ENCODE results near the gene SLC9A8.

The SLC9A8 gene

GRCh38 chr20:49889935-49890333 lies 77.3 kb downstream of the SLC9A8 start:
- no peak for TF ChIP-seq CTCF (IDR thresholded peaks at IDR 0.05; ENCODE audit: insufficient read depth, low read length, missing control alignments)
- POLR2A ChIA-PET = no interaction called here
- CTCF ChIA-PET = interaction anchor here (1.0 to 8.9 kb wide), 16 partner anchors 9 to 350 kb away, joined by 3 to 158 read pairs (median 10); no protein-coding TSS in a partner anchor
- DNase-seq (ENCODE audit: low read depth, low spot score) = no peak
- no peak overlapping the region for H3K4me3 ChIP-seq (ENCODE audit: low read depth, low read length)

GRCh38 chr20:49890471-49891361 lies 78.1 kb downstream of the SLC9A8 start:
- POLR2A ChIA-PET = no interaction called here
- TF ChIP-seq CTCF (IDR thresholded peaks at IDR 0.05; ENCODE audit: insufficient read depth, low read length, missing control alignments) = no peak
- no peak for DNase-seq (ENCODE audit: low read depth, low spot score)
- H3K4me3 ChIP-seq (ENCODE audit: low read depth, low read length) = no peak overlapping the region
- CTCF ChIA-PET = interaction anchor here (0.9 to 8.9 kb wide), 14 partner anchors 10 to 351 kb away, joined by 4 to 158 read pairs (median 8); no protein-coding TSS in a partner anchor

GRCh38 chr20:49891476-49892110 lies 79.0 kb downstream of the SLC9A8 start:
- CTCF ChIA-PET = interaction anchor here (0.9 to 8.9 kb wide), 10 partner anchors 15 to 348 kb away, joined by 3 to 158 read pairs (median 4); no protein-coding TSS in a partner anchor
- no peak for DNase-seq (ENCODE audit: low read depth, low spot score)
- POLR2A ChIA-PET = no interaction called here
- H3K4me3 ChIP-seq (ENCODE audit: low read depth, low read length) = no peak overlapping the region
- no peak for TF ChIP-seq CTCF (IDR thresholded peaks at IDR 0.05; ENCODE audit: insufficient read depth, low read length, missing control alignments)

- ChIA-PET POLR2A (interaction anchor here (0.5 kb wide), 1 partner anchor 94 kb away, joined by 3 read pairs; no protein-coding TSS in a partner anchor), CTCF (interaction anchor here (0.9 to 8.9 kb wide), 8 partner anchors 15 to 285 kb away, joined by 3 to 158 read pairs (median 4); no protein-coding TSS in a partner anchor)
- DNase-seq (ENCODE audit: low read depth, low spot score) = no peak
- no peak for TF ChIP-seq CTCF (IDR thresholded peaks at IDR 0.05; ENCODE audit: insufficient read depth, low read length, missing control alignments)
- no peak overlapping the region for H3K4me3 ChIP-seq (ENCODE audit: low read depth, low read length)
Observed at GRCh38 chr20:49892260-49892659, 79.6 kb downstream of the SLC9A8 start.

GRCh38 chr20:49892817-49893216 lies 80.2 kb downstream of the SLC9A8 start:
- DNase-seq (ENCODE audit: low read depth, low spot score) = no peak
- TF ChIP-seq CTCF (IDR thresholded peaks at IDR 0.05; ENCODE audit: insufficient read depth, low read length, missing control alignments) = no peak
- ChIA-PET CTCF (interaction anchor here (0.6 to 8.9 kb wide), 10 partner anchors 8 to 350 kb away, joined by 3 to 158 read pairs (median 4); no protein-coding TSS in a partner anchor), POLR2A (interaction anchor here (0.5 kb wide), 1 partner anchor 94 kb away, joined by 3 read pairs; no protein-coding TSS in a partner anchor)
- no peak overlapping the region for H3K4me3 ChIP-seq (ENCODE audit: low read depth, low read length)
